Ascending aorta (tissue), 2 donors: ENCODE measurements around the gene ING5. TPM values are rescaled to one million over a fixed set of nuclear protein-coding genes. Genes with fewer than 3 reads are reported as not detected.
A peak's percentile ranks its signal among the peaks of the same experiment; 100 is the strongest.

ENCODE experiments used
- DNase-seq, 2 donors: peaks; one replicate each; pipeline ENCODE4 v3.0.0-alpha.2; 2019; ENCODE audit warnings: low spot score in 2 of 2
- H3K27ac ChIP-seq, 2 donors: fragments of 200-600 bp; sonication (generic); one replicate each; pipeline ENCODE4 v1.5.1; 2016 to 2017; ENCODE audit warnings: mild to moderate bottlenecking in 1 of 2
- H3K27me3 ChIP-seq: fragments of 200-600 bp; sonication (generic); one replicate; pipeline ENCODE4 v1.5.1; 2017
- H3K36me3 ChIP-seq, 2 donors: fragments of 200-600 bp; sonication (generic); one replicate each; pipeline ENCODE4 v1.5.1; 2016
- H3K4me1 ChIP-seq, 2 donors: fragments of 200-600 bp; sonication (generic); one replicate each; pipeline ENCODE4 v1.5.1; 2016 to 2017; ENCODE audit warnings: mild to moderate bottlenecking in 1 of 2
- H3K4me3 ChIP-seq, 2 donors: fragments of 200-600 bp; sonication (generic); one replicate each; pipeline ENCODE4 v1.5.1; 2016 to 2017; ENCODE audit warnings: mild to moderate bottlenecking in 1 of 2
- H3K9me3 ChIP-seq, 2 donors: fragments of 200-600 bp; sonication (generic); one replicate each; pipeline ENCODE4 v1.5.1; 2016
- intact Hi-C: fragments of 100-400 bp; cut with DNase I; formaldehyde crosslinking; loops from one replicate; pipeline ENCODE4 v1.15.1; 2023
- total RNA-seq: library from RNA; depleted of rRNA; stranded (reverse); fragments of >200 nt; gene quantifications from one replicate; pipeline ENCODE4 v1.1.0, GENCODE V29; 2016
- TF ChIP-seq, protein P1 (sequence below), 3 experiments: fragments of 200-600 bp in 2 of 3; fragments of 450-650 bp in 1 of 3; sonication (generic) in 2 of 3; IDR thresholded peaks; one replicate each; pipeline ENCODE4 v1.5.1; 2016 to 2019; ENCODE audit warnings: antibody characterized with exemption in 3 of 3, mild to moderate bottlenecking in 1 of 3, moderate library complexity in 1 of 3

The ING5 gene
- total RNA-seq, 1 donor from 2014 or later: 38.1 TPM

DNA sequence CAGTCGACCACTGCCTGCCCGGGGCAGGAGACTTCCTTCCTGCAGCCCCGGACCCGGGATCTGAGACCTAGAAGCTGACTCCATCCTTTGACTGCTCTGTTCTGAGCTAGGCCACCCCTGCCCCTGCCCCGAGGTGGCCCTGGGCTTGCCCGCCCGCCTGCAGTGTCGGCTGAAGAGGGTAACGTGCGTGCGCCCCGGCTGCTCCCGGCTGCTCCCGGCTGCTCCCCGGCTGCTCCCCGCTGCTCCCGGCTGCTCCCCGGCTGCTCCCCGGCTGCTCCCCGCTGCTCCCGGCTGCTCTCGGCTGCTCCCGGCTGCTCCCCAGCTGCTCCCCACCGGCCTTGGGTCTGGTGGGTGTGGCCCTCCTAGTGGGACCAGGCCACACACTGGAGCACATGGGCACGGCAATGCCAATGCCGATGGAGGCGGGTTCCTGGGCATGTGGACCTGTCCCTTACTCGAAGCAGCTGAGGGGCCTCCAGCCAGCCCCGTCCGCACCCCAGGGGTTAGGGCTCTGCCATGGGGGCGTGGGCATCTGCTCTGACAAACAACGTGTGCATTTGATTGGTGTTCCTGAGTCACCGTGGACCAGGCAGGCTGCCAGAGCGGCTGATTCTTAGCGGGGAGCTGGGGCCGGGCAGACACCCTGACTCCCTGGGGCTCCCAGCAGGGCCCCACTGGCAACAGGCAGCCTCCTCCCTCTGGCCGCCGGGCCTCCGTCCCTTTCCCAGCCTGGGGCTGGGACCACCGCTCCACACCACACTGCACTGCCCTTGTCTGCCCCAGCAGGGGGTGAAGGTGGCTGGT is 72.8 kb downstream of the ING5 start:
- TF ChIP-seq, protein P1, sequence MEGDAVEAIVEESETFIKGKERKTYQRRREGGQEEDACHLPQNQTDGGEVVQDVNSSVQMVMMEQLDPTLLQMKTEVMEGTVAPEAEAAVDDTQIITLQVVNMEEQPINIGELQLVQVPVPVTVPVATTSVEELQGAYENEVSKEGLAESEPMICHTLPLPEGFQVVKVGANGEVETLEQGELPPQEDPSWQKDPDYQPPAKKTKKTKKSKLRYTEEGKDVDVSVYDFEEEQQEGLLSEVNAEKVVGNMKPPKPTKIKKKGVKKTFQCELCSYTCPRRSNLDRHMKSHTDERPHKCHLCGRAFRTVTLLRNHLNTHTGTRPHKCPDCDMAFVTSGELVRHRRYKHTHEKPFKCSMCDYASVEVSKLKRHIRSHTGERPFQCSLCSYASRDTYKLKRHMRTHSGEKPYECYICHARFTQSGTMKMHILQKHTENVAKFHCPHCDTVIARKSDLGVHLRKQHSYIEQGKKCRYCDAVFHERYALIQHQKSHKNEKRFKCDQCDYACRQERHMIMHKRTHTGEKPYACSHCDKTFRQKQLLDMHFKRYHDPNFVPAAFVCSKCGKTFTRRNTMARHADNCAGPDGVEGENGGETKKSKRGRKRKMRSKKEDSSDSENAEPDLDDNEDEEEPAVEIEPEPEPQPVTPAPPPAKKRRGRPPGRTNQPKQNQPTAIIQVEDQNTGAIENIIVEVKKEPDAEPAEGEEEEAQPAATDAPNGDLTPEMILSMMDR (IDR thresholded peaks at IDR 0.05): no peak
- no peaks in the 10 kb centered on the region for H3K4me1 ChIP-seq
- H3K4me3 ChIP-seq: no peak overlapping the region
- DNase-seq: peak in 1 of 2 donors; percentile 63
- intact Hi-C loops: no loop called here
- no peaks in the 10 kb centered on the region for H3K36me3 ChIP-seq
- peaks cover 4% of the 10 kb centered on the region for H3K27me3 ChIP-seq
- no peaks in the 10 kb centered on the region for H3K9me3 ChIP-seq
- no peak overlapping the region for H3K27ac ChIP-seq

DNA sequence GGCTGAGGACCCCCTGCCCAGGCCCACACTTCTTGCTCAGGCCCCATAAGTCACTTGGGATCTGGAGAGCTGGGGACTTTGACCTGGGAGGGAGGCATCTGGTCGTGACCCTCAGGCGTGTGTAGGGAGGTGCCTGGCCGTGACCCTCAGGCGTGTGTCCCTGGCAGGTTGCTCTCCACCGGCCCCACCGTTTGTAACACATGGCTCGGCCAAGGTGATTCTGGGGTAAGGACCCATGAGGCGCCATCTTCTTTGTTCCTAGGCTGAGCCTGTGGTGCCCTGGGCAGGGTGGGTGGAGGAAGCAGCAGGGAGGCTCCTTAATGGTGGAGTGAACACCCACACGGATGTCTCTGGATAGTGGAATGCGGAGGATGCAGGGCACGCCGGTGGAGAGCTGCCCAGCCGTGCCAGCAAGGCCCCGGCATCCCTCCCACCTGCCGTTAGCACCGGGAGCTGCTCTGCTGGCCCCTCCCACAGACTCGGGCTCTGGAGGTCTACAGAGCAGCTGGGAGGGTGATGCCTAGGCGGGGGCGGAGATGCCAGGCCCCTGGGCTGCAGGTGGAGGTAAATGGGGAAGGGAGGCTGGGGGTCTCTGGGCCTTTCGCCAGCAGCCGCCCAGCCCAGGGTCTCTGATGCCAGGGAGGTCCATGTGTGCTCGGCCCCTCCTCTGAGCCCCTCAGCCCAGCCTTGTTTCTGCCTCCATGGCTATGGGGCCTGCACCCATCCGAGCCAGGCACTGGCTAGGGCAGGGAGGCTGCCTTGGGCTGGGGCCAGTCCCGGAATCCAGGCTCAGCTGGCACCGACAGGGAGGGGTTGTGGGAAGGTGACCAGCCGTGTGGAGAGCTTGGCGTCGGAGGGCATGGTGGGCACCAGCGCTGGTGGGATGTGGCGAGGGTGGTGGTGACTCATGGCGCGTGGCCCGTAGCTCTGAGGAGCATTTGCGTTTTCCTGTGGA is 73.7 kb downstream of the ING5 start:
- peak in 1 of 2 donors; percentile 58 for DNase-seq
- TF ChIP-seq, protein P1 (IDR thresholded peaks at IDR 0.05): no peak
- intact Hi-C loops: no loop called here

DNA sequence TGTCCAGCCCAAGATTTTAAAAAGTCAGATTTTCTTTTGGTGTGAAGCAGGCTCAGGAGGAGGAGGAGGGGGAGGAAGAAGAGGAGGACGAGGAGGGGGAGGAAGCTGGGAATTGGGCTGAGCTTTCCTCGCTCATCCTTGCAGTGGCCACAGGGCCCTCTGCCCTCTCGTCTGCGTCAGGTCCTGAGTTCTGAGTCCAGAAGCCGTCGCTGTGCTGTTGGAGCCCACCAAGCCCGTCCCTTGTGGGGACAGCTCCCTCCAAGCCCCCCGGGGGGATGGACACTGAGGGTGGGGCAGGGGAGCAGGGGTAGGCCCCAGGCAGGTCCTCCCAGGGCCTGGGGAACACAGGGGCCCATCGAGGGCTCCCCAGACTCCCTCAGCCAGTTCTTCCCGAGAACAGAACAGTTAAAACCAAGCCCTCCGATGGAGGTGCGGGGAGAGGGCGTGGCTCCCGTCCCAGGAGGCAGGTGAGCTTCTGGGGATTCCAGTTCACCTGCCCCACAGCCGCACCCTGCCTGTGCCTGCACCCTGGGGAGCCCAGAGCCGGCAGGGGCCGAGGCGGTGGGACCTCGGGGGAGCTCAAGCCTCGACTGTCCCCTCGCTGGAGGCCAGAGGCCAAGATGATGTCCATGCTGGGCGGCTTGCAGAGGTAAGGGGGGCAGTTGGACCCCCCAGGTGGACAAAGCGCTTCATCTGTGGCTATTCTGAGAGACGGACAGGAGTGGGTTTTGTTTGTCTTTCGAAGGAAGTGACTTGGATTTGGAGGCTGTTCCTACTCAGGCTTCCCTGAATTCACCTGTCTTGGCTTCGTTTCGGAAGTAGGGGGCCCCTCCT is 74.7 kb downstream of the ING5 start, which contains the start of gene GAL3ST2:
Gene GAL3ST2 (plus strand): TSS at position 487 of the 834 bp plus-strand sequence. CDS start 134 bp downstream, at position 621.
- Histone ChIP-seq H3K9me3 (no peaks in the 10 kb centered on the region), H3K27me3 (peaks cover 4% of the 10 kb centered on the region), H3K4me1 (no peaks in the 10 kb centered on the region), H3K27ac (no peak within 1 kb of the TSS), H3K36me3 (no peaks in the 10 kb centered on the region), H3K4me3 (no peak within 1 kb of the TSS)
- no peak for DNase-seq
- TF ChIP-seq, protein P1 (IDR thresholded peaks at IDR 0.05): no peak
- intact Hi-C loops: no loop called here

More for the DNA sequence above, 73.7 kb downstream of the ING5 start:
- Histone ChIP-seq H3K4me3 (no peak overlapping the region), H3K4me1 (no peaks in the 10 kb centered on the region), H3K9me3 (no peaks in the 10 kb centered on the region), H3K36me3 (no peaks in the 10 kb centered on the region), H3K27me3 (peaks cover 4% of the 10 kb centered on the region), H3K27ac (no peak overlapping the region)

DNA sequence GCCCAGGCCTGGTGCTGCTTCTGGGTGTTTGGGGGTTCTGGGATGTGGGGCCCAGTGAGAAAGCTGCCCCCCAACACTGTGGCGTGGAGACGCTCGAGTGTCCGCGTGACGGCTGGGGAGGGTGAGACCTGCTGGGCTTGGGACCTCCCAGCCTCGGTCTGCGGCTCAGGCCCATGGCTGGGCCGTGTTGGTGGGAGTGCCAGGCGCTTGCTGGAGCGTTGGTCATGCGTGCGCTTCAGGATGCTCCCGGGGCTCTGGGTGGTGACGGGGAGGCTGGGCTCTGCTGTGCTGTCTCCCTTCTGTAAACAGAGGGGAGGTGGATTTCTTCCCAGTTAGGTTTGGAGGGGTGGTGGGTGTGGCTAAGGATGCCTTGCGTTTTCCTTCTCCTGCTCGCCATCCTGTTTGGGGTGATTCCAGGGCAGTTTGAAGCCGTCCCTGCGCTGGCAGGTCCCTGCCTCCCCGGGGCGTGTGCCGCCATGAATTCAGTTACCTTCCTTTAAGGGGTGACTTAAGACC is 75.4 kb downstream of the ING5 start:
- Histone ChIP-seq H3K4me3 (no peak overlapping the region), H3K36me3 (no peaks in the 10 kb centered on the region), H3K27me3 (peaks cover 4% of the 10 kb centered on the region), H3K9me3 (no peaks in the 10 kb centered on the region), H3K4me1 (no peaks in the 10 kb centered on the region), H3K27ac (no peak overlapping the region)
- DNase-seq: no peak
- TF ChIP-seq, protein P1 (IDR thresholded peaks at IDR 0.05): no peak
- intact Hi-C loops: no loop called here
